ENCODE results near the gene TMEM187.

TMEM187 gene

DNA sequence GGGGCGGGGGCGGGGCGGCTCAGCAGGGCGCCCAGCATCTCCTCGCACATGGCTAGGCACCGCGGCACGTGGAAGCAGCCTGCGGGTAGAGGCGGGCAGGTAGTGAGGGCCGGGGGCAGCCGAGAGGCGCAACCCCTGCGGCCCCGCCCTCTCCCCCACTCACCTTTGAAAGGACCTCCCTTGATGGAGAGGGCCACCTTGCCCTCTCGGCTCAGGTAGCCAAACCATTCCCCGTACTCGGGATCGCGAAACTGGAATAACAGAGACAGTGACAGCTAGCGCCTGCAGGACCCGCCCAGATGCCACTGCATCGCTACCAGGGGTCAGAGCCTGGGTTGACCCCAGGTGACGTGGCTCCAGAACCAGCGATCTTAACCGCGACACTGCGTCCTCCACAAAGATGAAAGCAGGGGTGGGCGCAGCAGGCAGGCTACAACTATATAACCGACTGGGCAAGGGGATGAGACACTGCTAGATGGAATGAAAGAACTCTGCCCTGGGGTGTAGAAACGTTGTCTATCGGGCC is 37.2 kb upstream of the TMEM187 start:
- no peak for DNase-seq

GRCh38 chrX:153937056-153937455 is 35.5 kb upstream of the TMEM187 start:
- no peak for DNase-seq

DNA sequence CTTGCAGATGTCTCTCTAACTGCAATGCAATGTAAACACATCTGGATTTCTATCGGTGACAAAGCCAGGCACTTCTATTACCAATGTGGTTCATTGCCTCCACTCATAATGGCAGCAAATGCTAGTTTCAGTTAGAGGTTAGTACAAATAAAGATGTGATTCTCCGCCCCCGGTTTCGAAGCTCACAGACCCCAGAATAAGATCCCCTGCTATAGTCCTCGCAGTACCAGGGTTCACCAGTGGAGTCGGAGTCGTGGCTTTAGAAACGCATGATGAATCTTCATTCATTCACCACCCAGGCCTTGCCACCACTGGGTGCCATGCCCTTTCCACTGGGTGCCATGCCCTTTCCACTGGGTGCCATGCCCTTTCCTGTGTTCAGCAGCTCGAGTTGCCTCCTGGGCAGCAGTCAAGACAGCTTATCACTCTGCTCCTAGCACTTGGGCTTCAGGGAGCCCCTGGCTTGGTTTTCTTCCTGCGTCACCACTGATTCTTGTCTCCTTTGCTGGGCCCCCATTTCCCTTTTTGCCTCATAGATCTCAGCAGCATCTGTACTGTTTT is 34.2 kb upstream of the TMEM187 start:
- no peak for DNase-seq

DNA sequence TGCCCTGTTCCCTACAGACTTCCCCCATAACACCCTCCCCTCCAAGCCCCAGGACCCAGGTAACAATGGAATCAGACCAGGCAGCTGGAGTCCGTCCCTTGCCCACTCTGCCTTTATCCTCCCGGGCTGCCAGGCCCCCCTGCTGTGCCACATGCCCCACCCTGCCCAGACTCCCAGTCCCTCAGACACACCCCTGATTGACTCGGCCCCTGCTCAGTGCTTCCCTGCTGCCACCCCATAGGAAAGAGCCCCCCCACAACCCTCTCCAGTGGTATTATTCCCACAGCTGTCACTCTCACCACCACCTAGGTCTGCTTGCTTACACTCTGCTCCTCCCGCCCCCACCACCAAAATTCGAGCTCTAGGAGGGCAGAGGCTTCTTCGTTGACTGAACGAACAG is 33.0 kb upstream of the TMEM187 start:
- no peak for DNase-seq

DNA sequence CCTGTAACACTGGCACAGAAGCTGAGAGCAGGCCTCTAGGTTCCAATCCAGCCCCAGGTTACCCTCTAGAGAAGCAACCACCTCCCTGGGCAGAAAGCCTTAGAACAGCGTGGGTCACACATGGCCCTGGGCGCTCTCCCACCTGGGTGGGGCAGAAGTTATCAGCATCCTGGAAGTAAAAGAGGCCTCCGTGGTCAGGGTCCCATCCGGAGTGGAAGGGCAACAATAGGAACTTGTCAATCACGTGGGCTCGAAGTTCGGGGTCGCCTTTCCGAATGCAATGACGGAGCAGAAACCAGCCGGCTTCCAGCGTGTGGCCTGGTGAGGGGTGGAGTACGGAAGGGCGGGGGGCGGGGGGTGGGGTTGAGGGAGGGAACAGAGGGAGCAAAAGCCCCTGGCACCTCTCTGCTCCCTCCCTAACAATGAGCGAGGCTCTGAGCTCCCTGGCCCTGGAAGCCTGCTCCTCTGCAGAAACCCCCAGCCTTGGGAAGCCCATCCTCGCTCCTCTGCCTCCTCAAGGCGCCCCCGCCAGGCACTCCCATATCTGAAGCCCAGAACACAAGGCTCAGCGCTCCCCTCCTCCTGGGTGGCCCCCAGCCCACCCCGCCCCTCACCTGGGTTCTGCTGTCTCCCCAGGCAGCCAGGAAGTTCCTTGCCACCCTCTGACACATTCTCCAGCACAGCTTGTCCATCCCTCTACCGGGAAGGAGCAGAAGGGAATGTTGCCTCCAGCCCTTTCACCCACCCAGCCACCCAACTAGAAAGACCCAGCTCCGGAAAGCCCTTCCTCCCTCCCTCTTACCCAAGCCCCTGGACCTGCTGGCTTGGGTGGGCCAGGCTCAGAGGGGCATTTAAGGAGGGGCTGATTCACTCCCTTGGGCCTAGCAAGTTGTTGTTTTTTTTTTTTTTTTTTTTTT is 31.0 kb upstream of the TMEM187 start:
- DNase-seq, result no peak

DNA sequence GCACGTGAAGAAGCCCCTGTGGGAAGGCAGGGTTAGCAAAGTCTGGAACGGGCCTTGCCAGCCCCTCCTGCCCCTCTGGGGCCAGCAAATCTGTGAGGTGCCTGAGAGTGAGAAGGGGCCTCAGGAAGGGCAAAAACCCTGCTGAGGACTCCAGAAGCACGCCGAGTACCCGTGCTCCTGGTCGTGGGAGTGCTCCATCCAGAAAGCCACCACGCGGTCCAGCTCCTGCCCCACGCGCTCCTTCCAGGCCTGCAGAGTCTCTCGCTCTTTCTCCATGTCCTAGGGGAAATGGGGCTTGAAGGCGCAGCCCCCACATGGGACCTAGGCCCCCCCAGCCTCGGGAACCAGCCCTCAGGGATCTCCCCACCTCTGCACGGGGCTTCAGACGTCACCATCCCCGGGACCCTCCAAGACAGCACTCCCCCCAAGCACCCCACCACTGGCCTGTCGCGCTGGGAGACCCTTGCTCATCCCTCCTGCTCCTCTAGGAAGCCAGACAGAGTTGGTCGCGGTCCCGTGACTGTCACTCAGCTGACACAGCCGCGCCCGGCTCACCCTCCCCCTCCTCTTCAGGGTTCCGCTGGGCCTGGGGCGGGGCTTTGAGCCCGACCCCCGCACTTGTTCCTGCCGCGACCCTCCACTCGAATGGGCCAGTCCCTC is 28.3 kb upstream of the TMEM187 start, which contains the start of gene RENBP:
RENBP (minus strand) TSS at position 504 of the 660 bp plus-strand sequence; CDS start at position 471, 33 bp downstream.
- peak; percentile 57 for DNase-seq

DNA sequence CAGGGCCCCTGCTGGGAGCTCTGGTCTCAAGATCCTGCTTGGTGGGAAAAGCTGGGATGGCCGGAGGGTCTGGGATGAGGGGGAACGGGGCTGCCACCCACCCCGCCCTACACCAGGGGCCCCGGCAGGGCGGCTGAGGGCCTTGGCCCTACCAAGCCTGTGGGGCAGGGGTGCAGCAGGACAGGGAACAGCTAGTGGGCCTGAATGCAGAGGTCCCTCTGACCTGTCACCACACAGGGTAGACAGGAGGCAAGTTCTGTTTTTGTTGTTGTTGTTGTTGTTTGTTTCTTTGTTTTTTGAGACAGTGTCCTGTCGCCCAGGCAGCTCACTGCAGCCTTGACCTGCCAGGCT is 27.8 kb upstream of the TMEM187 start:
- no peak for DNase-seq

- DNase-seq, result no peak
These were observed 26.3 kb upstream of the TMEM187 start for GRCh38 chrX:153945956-153946943.

- peak; percentile 92 for DNase-seq
These were observed 25.4 kb upstream of the TMEM187 start for GRCh38 chrX:153947009-153947769.

DNA sequence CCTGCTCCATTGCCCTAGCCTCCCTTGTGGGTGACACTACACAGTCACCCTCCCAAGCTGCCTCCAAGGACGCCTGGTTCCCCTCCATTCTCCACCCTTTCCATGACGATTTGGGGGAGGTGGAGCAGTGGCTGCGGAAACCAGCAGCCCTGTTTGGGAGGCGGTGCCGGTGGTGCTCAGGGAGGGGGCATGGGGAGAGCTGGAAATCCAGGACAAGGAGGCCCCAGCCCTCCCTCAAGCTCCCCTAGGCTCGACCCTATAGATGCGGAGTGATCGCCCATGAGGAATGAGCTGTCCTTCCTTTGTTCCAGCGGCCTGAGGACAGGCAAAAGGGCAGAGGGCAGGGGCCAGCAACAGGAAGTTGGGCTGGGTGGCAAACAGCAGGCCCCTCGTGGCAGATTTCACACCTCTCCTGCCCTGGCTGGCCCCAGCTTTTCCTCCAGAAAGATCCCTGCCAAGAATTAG is 24.5 kb upstream of the TMEM187 start:
- no peak for DNase-seq

DNA sequence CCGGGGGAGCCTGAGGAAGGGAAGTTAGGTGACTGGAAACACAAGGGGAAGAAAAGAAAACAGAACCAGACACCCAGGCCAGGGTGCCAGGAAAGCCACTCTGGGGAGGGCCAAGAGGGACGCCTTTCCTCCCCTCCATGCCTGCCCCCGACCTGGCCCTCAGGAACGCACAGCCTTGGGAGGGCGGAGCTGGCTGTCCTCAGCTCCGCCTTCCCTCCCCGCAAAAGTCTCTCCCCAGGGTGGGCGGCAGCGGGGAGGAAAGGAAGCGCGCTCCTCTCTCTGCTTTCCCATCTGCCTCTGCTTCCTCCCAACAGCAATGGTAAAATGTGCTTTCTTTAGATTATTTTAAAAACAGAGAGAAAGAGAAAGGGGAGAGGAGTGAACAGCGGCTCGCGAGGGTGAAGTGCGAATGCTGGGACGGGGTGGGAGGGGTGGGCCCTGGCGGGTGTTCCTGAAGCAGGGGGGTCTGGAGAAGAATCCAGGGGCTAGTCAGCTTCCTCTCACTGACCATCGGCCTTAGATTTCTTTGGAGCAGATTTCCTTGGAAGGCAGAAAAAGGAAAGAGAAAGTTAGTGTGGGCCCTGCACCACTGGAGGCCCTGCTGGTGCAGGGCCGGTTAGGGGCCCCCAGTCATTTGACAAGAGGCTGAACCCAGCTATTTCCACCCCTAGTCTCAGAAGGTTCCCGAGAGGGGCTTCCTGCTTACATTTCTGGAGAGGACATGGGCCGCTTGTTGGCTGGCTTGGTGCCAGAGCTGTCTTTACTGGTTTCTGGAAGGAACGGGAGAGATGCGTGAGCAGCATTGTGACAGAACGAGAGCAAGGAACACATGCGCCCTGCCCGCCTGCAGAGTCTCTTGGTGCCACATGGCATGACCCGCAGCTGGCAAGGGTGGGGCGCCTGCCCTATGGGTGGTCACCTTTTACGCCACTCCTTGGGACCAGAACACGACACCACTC is 23.4 kb upstream of the TMEM187 start:
- no peak for DNase-seq

DNA sequence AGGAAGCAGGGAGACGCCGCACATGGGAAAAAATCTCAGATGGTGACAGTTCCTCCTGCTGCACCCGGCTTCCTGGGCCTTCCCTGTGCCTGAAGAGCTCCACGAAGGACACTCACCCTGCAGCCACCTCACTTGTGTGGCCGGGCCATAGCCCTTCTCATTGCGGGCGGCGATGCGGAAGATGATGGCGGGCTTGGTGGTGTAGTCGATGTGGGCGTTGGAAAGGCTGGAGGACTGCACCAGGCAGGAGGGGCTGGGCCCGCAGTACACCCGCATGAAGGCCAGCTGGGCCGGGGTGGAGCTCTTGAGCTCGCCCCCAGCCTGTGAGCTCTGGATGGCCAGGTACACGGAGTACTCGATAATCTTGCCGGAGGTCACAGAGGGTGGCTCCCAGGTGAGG is 22.4 kb upstream of the TMEM187 start:
- DNase-seq, result no peak

DNA sequence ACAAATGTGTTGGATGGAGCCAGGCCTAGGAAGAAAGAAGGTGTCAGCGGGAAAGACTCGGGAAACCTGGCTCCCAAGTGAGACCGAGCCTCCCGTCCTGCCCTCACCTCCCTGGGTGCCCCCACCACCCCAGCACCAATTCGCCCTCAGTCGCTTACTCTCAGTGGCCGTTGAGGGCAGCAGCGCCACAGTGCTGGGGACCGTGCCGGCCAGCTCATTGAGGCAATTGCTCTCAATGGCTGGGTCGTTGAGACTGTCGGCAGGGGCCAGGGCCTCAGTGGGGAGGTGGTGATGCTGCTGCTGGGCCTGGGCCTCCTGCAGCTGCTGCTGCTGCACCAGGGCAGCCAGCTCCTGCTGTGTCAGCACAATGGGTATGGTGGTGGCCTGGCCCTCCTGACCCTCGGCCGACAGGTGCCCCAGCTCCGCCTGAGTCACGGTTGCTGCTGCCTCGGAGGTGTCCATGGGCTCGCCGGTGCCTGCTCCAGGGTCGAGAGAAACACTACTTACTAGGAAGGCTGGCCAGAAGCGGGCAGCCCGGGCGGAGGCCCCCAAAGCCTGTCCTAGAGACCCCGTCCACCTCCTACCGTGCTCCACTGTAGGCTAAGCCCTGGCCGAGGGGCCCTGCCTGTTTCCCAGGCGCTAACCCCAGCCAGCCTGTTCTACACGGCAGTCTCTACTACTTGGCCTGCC is 20.7 kb upstream of the TMEM187 start:
- no peak for DNase-seq

- DNase-seq, result no peak
These were observed 20.1 kb upstream of the TMEM187 start for GRCh38 chrX:153952373-153953026.

DNA sequence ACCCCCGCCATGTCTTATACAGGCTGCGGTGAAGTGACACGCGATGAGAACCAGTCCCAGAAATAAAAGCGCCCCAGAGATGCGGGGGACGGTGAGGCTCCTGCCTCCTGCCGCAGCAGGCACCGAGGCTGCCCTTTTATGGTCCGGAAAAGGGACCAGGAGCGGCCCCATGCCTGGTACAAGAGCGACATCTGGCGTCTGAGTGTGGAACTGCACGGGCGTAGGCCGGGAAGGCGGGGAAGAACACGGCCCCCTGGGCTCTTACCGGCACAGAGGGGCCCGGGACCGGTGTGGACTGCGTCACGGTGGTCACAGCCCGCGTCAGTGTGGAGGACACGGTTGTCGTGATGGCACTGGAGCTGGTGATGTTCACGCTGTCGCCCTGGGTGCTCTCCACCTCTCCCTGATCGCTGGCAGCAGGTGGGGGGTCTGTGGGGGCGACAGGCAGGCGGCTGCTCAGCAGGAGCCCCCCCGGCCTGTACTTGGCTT is 19.2 kb upstream of the TMEM187 start:
- DNase-seq, result peak; percentile 88

DNA sequence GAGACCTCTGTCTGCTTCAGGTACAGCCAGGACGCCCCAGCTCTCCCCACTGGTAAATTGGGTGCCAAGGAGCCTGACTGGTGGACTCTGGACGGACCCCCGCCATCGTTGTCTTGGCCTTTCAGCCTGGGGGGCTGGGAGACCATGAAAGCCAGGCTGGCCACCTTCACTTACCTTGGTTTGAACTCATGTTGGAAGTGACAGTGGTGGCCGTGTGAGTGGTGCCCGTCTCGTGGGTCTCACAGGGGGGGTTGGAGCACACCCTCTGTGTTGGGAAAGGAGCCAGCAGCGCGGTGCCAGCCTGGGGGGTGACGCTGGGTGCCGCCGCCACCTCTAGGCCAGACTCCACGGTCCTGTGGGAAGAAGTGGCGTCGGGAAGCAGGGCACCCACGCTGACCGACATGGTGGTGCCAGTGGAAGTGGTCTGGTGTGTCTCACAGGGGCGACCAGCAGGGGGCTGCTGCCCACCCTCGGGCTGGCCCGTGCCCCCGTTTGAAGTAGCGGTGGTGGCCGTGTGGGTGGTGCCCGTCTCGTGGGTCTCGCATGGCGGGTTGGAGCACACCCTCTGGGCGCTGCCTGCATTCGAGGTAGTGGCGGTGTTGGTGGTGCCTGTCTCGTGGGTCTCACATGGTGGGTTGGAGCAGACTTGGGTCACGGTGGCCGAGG is 18.5 kb upstream of the TMEM187 start:
- DNase-seq, result no peak

DNA sequence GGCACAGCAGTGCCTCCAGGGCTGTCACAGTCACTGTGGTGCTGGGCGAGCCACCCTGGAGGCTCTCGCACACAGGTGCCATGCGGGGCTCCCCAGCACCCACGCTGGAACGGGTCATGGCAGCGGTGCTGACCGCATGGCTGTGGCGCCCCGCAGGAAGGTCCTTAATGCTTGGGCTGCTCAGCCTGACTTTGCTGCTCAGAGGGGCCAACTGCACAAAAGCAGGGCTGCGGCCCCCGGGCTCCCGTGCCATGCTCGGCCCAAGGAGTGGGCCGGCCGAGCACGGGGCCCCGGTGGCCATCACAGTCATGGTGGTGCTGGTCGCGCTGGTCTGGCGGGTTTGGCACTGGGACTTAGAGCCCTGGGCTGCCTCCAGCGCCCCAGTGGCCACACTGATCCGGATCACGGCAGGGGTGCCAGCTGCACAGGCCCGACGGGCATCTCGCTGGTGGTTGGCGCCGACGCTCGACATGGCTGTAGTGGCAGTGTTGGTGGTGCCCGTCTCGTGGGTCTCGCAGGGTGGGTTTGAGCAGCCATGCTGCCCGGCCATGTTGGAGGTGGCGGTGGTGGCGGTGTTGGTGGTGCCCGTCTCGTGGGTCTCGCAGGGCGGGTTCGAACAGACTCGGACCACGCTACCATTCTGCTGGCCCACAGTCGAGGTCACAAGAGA is 17.9 kb upstream of the TMEM187 start:
- no peak for DNase-seq

GRCh38 chrX:153955228-153955732 is 17.3 kb upstream of the TMEM187 start:
- DNase-seq, result no peak
